ENCODE measurements around the gene DLGAP4. TPM values are rescaled to one million over a fixed set of nuclear protein-coding genes. Genes with fewer than 3 reads are reported as not detected.

DLGAP4 gene
- total and polyA plus RNA-seq, 8 donors = 15.1 to 92.2 (median 33.5) TPM

DNA sequence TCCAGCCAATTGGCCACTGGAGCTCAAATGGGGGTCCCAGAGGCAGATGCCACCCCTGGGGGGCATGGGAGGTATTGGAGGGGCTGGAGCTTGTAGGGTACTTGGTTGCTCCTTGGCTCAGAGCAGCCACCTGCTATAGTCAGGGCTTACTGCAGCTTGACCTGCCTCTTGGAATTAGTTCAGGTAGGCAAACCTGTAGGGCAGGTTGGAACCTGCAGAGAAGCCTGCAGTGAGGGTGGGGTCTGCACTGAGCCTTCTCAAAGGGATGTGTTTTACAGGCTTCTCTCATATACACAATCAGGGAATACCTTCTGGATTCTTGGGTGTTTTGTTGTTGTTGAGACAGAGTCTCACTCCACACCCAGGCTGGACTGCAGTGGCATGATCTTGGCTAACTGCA is 141.0 kb downstream of the DLGAP4 start:
- TF ChIP-seq EP300 (IDR thresholded peaks at IDR 0.05) (no peak), POLR2AphosphoS5 (IDR thresholded peaks at IDR 0.05) (no peak), POLR2A (IDR thresholded peaks at IDR 0.05) (no peak)
- TF ChIP-seq, protein P1, sequence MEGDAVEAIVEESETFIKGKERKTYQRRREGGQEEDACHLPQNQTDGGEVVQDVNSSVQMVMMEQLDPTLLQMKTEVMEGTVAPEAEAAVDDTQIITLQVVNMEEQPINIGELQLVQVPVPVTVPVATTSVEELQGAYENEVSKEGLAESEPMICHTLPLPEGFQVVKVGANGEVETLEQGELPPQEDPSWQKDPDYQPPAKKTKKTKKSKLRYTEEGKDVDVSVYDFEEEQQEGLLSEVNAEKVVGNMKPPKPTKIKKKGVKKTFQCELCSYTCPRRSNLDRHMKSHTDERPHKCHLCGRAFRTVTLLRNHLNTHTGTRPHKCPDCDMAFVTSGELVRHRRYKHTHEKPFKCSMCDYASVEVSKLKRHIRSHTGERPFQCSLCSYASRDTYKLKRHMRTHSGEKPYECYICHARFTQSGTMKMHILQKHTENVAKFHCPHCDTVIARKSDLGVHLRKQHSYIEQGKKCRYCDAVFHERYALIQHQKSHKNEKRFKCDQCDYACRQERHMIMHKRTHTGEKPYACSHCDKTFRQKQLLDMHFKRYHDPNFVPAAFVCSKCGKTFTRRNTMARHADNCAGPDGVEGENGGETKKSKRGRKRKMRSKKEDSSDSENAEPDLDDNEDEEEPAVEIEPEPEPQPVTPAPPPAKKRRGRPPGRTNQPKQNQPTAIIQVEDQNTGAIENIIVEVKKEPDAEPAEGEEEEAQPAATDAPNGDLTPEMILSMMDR (IDR thresholded peaks at IDR 0.05) = no peak
- intact Hi-C loops (cut with DNase I; ENCODE audit: low total_unique reads) = loop anchor here (10.0 kb wide), 1 partner anchor 242 kb away; no protein-coding TSS in a partner anchor
- no peak overlapping the region for H3K27ac ChIP-seq
- no peaks in the 10 kb centered on the region for H3K27me3 ChIP-seq
- H3K36me3 ChIP-seq = no peaks in the 10 kb centered on the region
- H3K4me3 ChIP-seq = no peak overlapping the region
- DNase-seq = peak in 1 of 2 donors; percentile 70
- H3K9me3 ChIP-seq = no peaks in the 10 kb centered on the region
- H3K4me1 ChIP-seq = no peaks in the 10 kb centered on the region

DNA sequence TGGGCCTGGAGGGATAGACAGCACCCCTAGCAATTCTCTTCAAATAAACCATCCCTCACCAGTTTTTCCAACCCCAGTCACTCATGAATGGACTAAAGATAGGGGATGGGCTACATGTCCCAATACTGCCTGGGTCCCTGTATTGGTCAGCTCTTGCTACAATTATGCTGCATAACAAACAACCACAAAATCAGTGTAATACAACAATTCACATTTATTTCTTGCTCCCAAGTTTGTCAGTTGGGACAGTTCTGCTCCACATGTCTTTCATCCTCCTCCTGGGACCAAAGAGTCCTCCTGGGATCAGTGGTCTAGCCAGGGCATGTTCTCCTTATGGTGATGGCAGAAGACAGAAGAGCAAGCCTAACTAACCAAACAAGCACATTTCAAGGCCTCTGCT is 143.5 kb downstream of the DLGAP4 start:
- Histone ChIP-seq H3K36me3 (no peaks in the 10 kb centered on the region), H3K27me3 (no peaks in the 10 kb centered on the region), H3K4me1 (peaks cover 0 to 5% (median 4%) of the 10 kb centered on the region in 4 donors), H3K27ac (no peak overlapping the region), H3K9me3 (no peaks in the 10 kb centered on the region), H3K4me3 (no peak overlapping the region)
- intact Hi-C loops (cut with DNase I; ENCODE audit: low total_unique reads) = loop anchor here (10.0 kb wide), 1 partner anchor 245 kb away; no protein-coding TSS in a partner anchor
- DNase-seq = no peak
- TF ChIP-seq EP300 (IDR thresholded peaks at IDR 0.05) = no peak
- TF ChIP-seq POLR2AphosphoS5 (IDR thresholded peaks at IDR 0.05) = no peak
- no peak for TF ChIP-seq POLR2A (IDR thresholded peaks at IDR 0.05)
- TF ChIP-seq, protein P1 (IDR thresholded peaks at IDR 0.05) = no peak

DNA sequence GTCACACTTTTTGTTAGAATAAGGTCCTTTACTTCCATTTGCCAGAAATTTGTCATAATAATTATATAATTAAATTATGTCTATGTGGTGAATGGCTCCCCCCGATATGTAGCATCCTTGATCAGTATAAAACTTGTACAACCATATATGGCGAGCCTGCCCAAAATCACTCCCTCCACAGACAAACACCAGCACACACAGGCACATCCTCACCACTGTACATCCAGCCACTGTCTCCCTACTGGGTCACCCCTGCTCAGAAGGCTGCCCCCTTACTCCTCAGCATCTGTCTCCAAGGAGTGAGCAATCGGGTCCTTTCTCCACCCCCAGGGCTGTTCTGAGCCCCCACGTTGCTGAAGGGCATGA is 148.2 kb downstream of the DLGAP4 start:
- TF ChIP-seq, protein P1 (IDR thresholded peaks at IDR 0.05) = no peak
- TF ChIP-seq POLR2AphosphoS5 (IDR thresholded peaks at IDR 0.05) (no peak), POLR2A (IDR thresholded peaks at IDR 0.05) (no peak), EP300 (IDR thresholded peaks at IDR 0.05) (no peak)

DNA sequence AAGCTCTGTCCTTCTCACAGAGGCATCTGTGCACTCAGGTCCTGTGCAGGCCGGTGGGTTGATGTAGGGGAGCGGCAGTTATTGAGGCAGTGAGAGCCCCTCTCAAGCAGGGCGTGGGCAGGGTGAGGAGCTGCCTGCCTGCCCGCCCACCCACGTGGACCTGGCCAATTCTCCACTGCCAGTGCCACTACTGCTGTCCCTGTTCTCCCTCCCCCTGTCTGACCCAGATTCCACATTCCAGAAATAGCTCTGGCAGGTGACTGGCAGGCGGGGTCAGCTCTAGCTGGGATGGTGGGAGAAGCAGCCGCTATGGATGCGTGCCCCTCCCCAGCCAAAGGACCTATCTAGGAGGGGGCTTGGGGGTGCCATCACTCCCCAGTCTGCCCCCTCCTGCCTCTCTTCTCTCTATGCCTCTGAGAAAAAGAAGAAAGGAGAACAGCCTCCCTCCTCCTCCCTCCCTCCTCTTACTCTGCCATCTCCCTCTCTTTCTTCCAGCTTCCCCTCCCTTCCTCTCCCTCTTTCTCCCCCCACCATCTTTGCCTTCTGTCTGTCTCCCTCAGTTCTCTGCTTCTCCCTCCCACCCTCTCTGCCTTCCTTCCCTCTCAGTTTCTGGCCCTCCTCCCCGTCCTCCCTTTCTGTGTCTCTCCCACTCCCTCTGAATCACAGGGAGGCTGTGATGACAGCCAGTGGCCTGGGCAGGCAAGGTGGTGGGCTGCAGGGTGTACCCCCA is 148.7 kb downstream of the DLGAP4 start:
- Histone ChIP-seq H3K4me1 (peaks cover 0 to 11% (median 10%) of the 10 kb centered on the region in 4 donors), H3K36me3 (no peaks in the 10 kb centered on the region), H3K4me3 (no peak overlapping the region), H3K27me3 (no peaks in the 10 kb centered on the region), H3K27ac (no peak overlapping the region), H3K9me3 (no peaks in the 10 kb centered on the region)
- TF ChIP-seq EP300 (IDR thresholded peaks at IDR 0.05) (no peak), POLR2AphosphoS5 (IDR thresholded peaks at IDR 0.05) (no peak), POLR2A (IDR thresholded peaks at IDR 0.05) (no peak)
- TF ChIP-seq, protein P1 (IDR thresholded peaks at IDR 0.05) = no peak
- intact Hi-C loops (cut with DNase I; ENCODE audit: low total_unique reads) = no loop called here
- DNase-seq = peak; percentile 45 to 61
- WGBS, 5 donors = 10 to 30% (median 23%) methylated on average over 9 of the region's 9 CpGs

More for the DNA sequence above, 148.2 kb downstream of the DLGAP4 start:
- H3K9me3 ChIP-seq = no peaks in the 10 kb centered on the region
- no peak overlapping the region for H3K4me3 ChIP-seq
- intact Hi-C loops (cut with DNase I; ENCODE audit: low total_unique reads) = no loop called here
- no peak overlapping the region for H3K27ac ChIP-seq
- peaks cover 0 to 11% (median 10%) of the 10 kb centered on the region in 4 donors for H3K4me1 ChIP-seq
- no peak for DNase-seq
- WGBS, 5 donors = 42 to 55% (median 54%) methylated on average over 4 of the region's 4 CpGs
- no peaks in the 10 kb centered on the region for H3K36me3 ChIP-seq
- no peaks in the 10 kb centered on the region for H3K27me3 ChIP-seq

Measured in stomach (tissue), 9 donors.